K562 (cell line): ENCODE measurements around the gene COL20A1. TPM values are rescaled to one million over a fixed set of nuclear protein-coding genes. Genes with fewer than 3 reads are reported as not detected.

Source experiments
- BRF2 ChIP-seq: IDR thresholded peaks from 3 replicates; pipeline ENCODE4 v1.6.1; 2011; ENCODE audit warnings: borderline replicate concordance, mild to moderate bottlenecking; ENCODE audit not compliant: insufficient read length, insufficient read depth
- CHCHD3 ChIP-seq: fragments of 250-450 bp; sonication (Bioruptor Pico); IDR thresholded peaks from 2 replicates; pipeline ENCODE4 v2.1.2; 2022; ENCODE audit warnings: mild to moderate bottlenecking
- ETS1 ChIP-seq: conservative IDR thresholded peaks from 2 replicates; pipeline ENCODE4 v1.6.1; 2011; ENCODE audit warnings: low read depth, mild to moderate bottlenecking, low read length; ENCODE audit not compliant: control insufficient read depth
- GTF2F1 ChIP-seq: IDR thresholded peaks from 2 replicates; pipeline ENCODE4 v1.6.1; 2011; ENCODE audit warnings: low read depth, low read length, improper control_type of control experiment
- MYNN ChIP-seq, 2 experiments: sonication (generic); formaldehyde crosslinking in 1 of 2; IDR thresholded peaks; 2 replicates each; pipeline versions ENCODE4 v1.5.0 to v1.6.1; 2016 to 2020; ENCODE audit warnings: antibody characterized with exemption in 1 of 2, missing genetic modification reagents in 1 of 2
- NKRF ChIP-seq: fragments of 450-650 bp; IDR thresholded peaks from 2 replicates; pipeline ENCODE4 v1.6.1; 2016; ENCODE audit warnings: borderline replicate concordance
- POLR2H ChIP-seq: IDR thresholded peaks from 2 replicates; pipeline ENCODE4 v1.6.1; 2016; ENCODE audit warnings: missing genetic modification characterization, low read depth, mild to moderate bottlenecking, control low read depth, missing compliant biosample characterization, moderate library complexity
- PTTG1 ChIP-seq: fragments of 450-650 bp; IDR thresholded peaks from 2 replicates; pipeline ENCODE4 v1.6.1; 2016; ENCODE audit warnings: low read depth, mild to moderate bottlenecking, missing genetic modification characterization, missing compliant biosample characterization
- SMAD1 ChIP-seq: fragments of 150-350 bp; IDR thresholded peaks from 2 replicates; pipeline ENCODE4 v1.6.1; 2014; ENCODE audit warnings: low read length, low read depth; ENCODE audit not compliant: partially characterized antibody
- SMARCA4 ChIP-seq: fragments of 450-650 bp; IDR thresholded peaks from 2 replicates; pipeline ENCODE4 v1.6.1; 2016
- TAF9B ChIP-seq: fragments of 450-650 bp; IDR thresholded peaks from 2 replicates; pipeline ENCODE4 v1.6.1; 2018; ENCODE audit warnings: mild to moderate bottlenecking; ENCODE audit not compliant: partially characterized antibody
- ZBTB40 ChIP-seq, 2 experiments: fragments of 450-650 bp in 1 of 2; sonication (generic) in 1 of 2; formaldehyde crosslinking in 1 of 2; IDR thresholded peaks; 2 replicates each; pipeline versions ENCODE4 v1.7.1 to v1.9.0; 2016 to 2022; ENCODE audit warnings: inconsistent platforms in 1 of 2, mild to moderate bottlenecking in 1 of 2, missing genetic modification reagents in 1 of 2
- ZFPM2 ChIP-seq: fragments of 250-450 bp; sonication (Bioruptor Pico); IDR thresholded peaks from 2 replicates; pipeline ENCODE4 v1.5.1; 2022; ENCODE audit warnings: mild to moderate bottlenecking
- ZNF134 ChIP-seq: fragments of 250-450 bp; sonication (Bioruptor Pico); conservative IDR thresholded peaks from 2 replicates; pipeline ENCODE4 v1.4.0; 2020
- ZNF445 ChIP-seq: fragments of 250-450 bp; sonication (Bioruptor Pico); IDR thresholded peaks from 2 replicates; pipeline ENCODE4 v1.4.0; 2020; ENCODE audit warnings: low read depth, mild to moderate bottlenecking, moderate library complexity
- polyA plus RNA-seq, 8 experiments: library from polyadenylated mRNA; depleted of rRNA in 4 of 8; stranded (reverse) in 5 of 8; unstranded in 3 of 8; fragments of >200 nt; fragmentation: Nextera tagmentation in 2 of 8; fragmentation: Illumina TruSeq in 1 of 8; extraction: Ambion mirVana in 2 of 8; extraction: Trizol in 1 of 8; gene quantifications; 2 replicates each; pipeline versions ENCODE4 v1.2.1 to v1.2.3, GENCODE V29; 2011 to 2014; ENCODE audit warnings: inconsistent platforms in 1 of 8, missing spikeins in 1 of 8
- total RNA-seq, 7 experiments: library from RNA; depleted of rRNA in 6 of 7; stranded (reverse); fragments of >200 nt in 6 of 7; fragmentation: Illumina TruSeq in 2 of 7; extraction: Trizol in 2 of 7; gene quantifications; 2 replicates each; pipeline versions ENCODE4 v1.2.1 to v1.2.3, GENCODE V29; 2011 to 2021; ENCODE audit warnings: low replicate concordance in 1 of 7

COL20A1 gene
- total and polyA plus RNA-seq, 9 of the 15 experiments (the other 6 are each of a cell fraction or from before 2014, with no cell fraction given) = not detected

GRCh38 chr20:63264000-63264399 lies 29.0 kb upstream of the COL20A1 start (continued):
- TF ChIP-seq NKRF = no peak
- TF ChIP-seq ZBTB40 (IDR thresholded peaks at IDR 0.05) = no peak
- TF ChIP-seq ZBTB40 (CRISPR knock-in tag; IDR thresholded peaks at IDR 0.05) = no peak
- no peak for TF ChIP-seq MYNN (IDR thresholded peaks at IDR 0.05)
- TF ChIP-seq MYNN (CRISPR knock-in tag; IDR thresholded peaks at IDR 0.05) = no peak
- TF ChIP-seq PTTG1 (tag) = peak; percentile 87
- no peak for TF ChIP-seq ZFPM2 (CRISPR knock-in tag)
- peak; percentile 71; the same call in 1 of the 2 replicates for TF ChIP-seq ZNF134
- no peak for TF ChIP-seq TAF9B
- TF ChIP-seq ETS1 = no peak
- TF ChIP-seq ZNF445 = no peak
- no peak for TF ChIP-seq SMARCA4
- no peak for TF ChIP-seq POLR2H (tag)
- TF ChIP-seq SMAD1 = no peak
- TF ChIP-seq BRF2 = no peak
- TF ChIP-seq CHCHD3 = no peak
- no peak for TF ChIP-seq GTF2F1
